Measurements from ENCODE around the gene C1QTNF12. TPM values are rescaled to one million over a fixed set of nuclear protein-coding genes. Genes with fewer than 3 reads are reported as not detected.

Gene C1QTNF12
- total RNA-seq, 3 donors from 2014 or later = 2.0 TPM; not detected in 2

DNA sequence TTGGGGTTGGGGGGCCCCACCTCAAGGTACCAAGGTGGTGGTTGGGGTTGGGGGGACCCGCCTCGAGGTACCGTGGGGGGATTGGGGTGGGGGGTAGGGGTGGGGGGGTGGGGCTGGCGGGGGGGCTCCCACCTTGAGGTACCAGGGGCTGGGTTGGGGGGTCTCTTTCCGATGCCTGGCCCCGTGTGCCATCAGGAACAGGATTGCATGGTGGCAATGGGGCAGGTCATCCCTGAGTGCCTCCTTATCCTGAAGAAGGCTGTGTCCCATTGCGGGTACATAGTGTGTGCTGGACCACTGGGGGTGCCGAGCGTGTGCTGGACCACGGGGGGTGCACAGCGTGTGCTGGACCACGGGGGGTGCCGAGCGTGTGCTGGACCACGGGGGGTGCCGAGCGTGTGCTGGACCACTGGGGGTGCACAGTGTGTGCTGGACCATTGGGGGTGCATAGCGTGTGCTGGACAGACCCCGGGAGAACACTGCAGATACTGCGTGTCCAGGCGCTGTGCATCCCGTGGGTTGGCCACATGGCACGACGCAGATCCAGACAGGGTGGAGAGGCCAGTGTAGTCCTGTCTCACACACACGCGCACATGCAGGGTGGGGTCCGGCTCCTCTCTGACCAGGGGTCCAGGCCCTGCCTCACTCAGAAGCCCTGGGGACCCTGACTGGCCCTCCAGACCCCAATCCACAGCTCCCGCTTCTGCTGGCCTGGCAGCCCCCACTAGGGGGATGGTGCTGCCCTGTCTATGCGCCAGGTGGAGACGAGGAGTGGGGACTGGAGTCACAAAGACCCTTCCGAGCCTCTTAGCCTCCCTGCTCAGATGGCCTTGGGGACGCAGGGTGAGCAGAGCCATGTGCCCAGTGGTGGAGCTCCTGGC is 37.9 kb upstream of the C1QTNF12 start:
- intact Hi-C loops (cut with DNase I; ENCODE audit: low total_unique reads) = no loop called here
- Histone ChIP-seq H3K27me3 (peaks cover 0 to 35% of the 10 kb centered on the region in 2 donors), H3K27ac (no peak overlapping the region), H3K9me3 (no peaks in the 10 kb centered on the region), H3K4me1 (no peaks in the 10 kb centered on the region), H3K36me3 (no peaks in the 10 kb centered on the region), H3K4me3 (no peak overlapping the region)
- TF ChIP-seq POLR2AphosphoS5 (IDR thresholded peaks at IDR 0.05) (no peak), POLR2A (IDR thresholded peaks at IDR 0.05) (no peak), CTCF (IDR thresholded peaks at IDR 0.05) (no peak)
- no peak for DNase-seq (ENCODE audit: low spot score in 2 of 2)

DNA sequence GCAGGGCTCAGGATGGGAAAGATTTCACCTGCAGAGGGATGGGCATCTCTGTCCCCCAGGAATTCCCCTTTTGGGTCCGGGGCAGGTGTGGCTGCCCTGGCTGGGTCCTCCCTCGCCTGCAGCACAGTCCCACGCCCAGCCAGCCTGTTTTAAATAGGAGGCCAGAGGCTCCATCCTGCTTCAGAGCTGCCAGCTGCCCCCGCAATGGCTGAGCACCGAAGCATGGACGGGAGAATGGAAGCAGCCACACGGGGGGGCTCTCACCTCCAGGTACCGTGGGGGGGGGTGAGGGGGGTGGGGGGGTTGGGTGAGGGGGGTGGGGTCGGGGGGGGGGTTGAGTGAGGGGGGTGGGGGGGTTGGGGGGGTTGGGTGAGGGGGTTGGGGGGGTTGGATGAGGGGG is 37.3 kb upstream of the C1QTNF12 start:
- H3K4me3 ChIP-seq = no peak overlapping the region
- H3K9me3 ChIP-seq = no peaks in the 10 kb centered on the region
- DNase-seq (ENCODE audit: low spot score in 2 of 2) = no peak
- TF ChIP-seq POLR2AphosphoS5 (IDR thresholded peaks at IDR 0.05) (no peak), CTCF (IDR thresholded peaks at IDR 0.05) (no peak), POLR2A (IDR thresholded peaks at IDR 0.05) (no peak)
- H3K4me1 ChIP-seq = no peaks in the 10 kb centered on the region
- peaks cover 0 to 35% of the 10 kb centered on the region in 2 donors for H3K27me3 ChIP-seq
- intact Hi-C loops (cut with DNase I; ENCODE audit: low total_unique reads) = no loop called here
- no peaks in the 10 kb centered on the region for H3K36me3 ChIP-seq
- no peak overlapping the region for H3K27ac ChIP-seq

- Histone ChIP-seq H3K9me3 (no peaks in the 10 kb centered on the region), H3K4me1 (no peaks in the 10 kb centered on the region), H3K27me3 (peaks cover 0 to 35% of the 10 kb centered on the region in 2 donors), H3K27ac (no peak overlapping the region), H3K36me3 (no peaks in the 10 kb centered on the region), H3K4me3 (no peak overlapping the region)
- TF ChIP-seq POLR2A (IDR thresholded peaks at IDR 0.05) = no peak
- TF ChIP-seq POLR2AphosphoS5 (IDR thresholded peaks at IDR 0.05) = no peak
- no peak for TF ChIP-seq CTCF (IDR thresholded peaks at IDR 0.05)
- intact Hi-C loops (cut with DNase I; ENCODE audit: low total_unique reads) = no loop called here
- no peak for DNase-seq (ENCODE audit: low spot score in 2 of 2)
Measured at GRCh38 chr1:1282998-1283397, 36.5 kb upstream of the C1QTNF12 start.

GRCh38 chr1:1281533-1282321 is 35.2 kb upstream of the C1QTNF12 start:
- Histone ChIP-seq H3K36me3 (no peaks in the 10 kb centered on the region), H3K27ac (peak overlapping the region; percentile 22 to 65), H3K4me3 (no peak overlapping the region), H3K27me3 (peaks cover 0 to 24% of the 10 kb centered on the region in 2 donors), H3K9me3 (no peaks in the 10 kb centered on the region), H3K4me1 (no peaks in the 10 kb centered on the region)
- intact Hi-C loops (cut with DNase I; ENCODE audit: low total_unique reads) = no loop called here
- DNase-seq (ENCODE audit: low spot score in 2 of 2) = peak; percentile 66 to 82
- TF ChIP-seq POLR2A (IDR thresholded peaks at IDR 0.05) (no peak), CTCF (IDR thresholded peaks at IDR 0.05) (no peak), POLR2AphosphoS5 (IDR thresholded peaks at IDR 0.05) (no peak)

Data from breast epithelium (tissue), 4 donors.